ENCODE measurements around the gene PHF21B.

The PHF21B gene

DNA sequence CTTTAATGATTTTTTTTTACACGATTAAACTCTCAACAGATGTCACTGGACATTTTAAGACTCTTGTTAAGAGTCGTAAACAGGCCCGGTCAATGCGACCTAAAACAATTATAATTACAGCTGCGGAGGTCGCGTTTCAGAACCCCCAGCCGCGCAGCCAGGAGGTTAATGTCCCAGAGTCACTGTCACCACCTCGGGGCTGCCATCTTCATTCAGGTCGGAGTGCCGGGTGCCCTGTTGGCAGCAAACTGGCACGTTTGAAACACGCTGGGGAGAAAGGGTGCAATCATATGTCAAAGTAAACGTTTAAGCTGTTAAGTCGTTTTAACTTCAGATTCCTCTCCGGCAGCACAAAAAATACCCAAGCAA is 711 bp upstream of the PHF21B start:
- DNase-seq: no peak

DNA sequence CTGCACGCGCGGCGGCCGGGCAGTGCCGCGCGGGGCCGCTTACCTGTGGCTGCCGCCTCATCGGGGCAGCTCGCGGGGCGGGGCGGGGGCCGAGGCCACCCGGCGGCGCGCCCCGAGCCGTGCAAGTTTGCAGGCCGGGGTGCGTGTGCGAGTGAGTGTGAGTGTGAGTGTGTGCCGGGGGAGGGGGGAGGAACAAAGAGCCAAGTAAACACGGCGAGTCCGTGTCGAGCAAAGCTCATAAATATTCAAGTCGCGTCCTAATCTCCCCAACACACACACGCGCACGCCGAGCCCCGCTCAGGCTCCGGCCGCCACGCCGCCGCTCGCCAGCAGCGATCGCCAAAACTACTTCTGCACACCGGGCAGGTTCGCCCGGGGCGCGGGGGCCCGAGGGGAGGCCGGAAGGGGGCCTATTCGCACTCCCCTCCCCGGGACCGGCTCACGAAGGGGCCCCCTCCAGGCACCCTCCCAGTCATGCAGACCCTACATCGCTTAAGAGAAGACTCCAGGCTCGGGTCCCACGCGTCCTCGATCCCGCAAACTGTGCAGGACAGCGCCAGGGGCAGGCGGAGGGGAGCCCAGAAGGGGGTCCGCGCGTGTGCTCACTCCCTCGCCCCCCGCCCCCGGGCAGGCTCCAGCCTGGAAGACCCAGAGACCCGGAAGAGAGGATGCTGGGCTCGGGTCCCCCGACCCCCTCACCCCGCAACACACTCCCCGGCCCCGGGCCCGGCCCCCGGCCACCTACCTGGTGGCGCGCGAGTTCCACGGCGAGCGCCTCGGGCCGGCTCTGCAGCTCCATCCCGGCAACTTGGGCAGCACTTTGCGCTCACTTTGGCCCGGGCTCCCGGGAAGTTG is 827 bp downstream of the PHF21B start:
- no peak for DNase-seq

DNA sequence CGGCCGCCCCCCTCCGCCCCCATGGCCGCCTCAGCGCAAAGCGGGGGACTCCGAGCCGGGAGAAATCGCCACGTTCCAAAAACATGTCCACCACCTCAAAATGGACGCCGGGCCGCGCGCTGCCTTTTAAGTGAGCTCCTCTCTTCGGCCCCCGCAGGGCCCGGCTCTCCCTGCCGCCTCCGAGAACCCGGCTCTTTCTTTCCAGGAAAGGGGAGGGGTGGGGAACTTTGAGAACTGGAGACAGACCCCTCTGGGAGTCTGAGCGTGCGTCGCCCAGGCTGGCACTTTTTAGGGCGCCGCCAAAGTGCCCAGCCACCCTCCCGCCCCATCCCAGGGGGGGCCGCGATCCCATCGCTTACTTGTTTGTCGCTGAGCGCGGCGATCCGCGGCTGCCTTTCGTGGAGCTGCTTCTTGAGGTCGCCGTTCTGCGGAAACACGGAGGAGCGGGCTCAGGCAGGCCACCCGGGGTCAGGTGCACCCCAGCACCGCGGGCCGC is 1.6 kb downstream of the PHF21B start:
- DNase-seq: no peak

DNA sequence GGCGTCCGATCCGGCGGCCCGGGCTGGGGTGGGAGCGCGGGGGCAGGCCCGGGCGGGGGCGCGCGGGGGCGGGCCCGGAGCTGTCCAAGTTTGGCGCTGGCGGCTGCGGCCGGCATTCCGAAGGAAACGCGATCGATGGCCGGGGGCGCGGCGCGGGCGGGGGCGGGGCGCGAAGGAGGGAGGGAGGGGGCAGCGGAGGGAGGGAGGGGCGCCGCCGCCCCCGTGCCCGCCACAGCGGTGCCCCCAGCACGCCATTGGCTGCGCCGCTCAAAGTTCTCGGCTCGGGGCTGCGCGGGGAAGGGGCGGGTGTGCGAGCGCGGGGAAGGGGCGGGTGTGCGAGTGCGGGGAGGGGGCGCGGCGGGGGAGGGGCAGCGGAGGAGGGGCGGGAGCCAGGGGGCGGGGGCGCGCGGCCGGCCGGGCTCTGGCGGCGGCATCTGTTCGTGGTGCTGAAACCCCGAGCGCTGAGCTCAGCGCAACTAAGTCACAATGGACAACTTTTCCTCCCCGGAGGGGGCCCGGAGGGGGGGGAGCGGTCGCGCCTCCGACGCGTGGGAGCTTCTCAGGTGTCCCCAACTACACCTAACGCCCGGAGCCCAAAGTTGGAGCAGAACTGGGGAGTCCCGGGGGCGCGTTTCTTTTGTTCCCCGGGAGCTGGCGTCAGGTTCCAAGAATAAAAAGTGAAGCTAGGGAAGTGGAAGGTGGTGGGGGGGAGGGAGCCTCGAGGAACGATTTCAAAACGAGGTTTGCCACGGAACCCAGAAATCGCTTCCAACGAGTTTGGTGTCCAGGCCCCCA is 2.2 kb downstream of the PHF21B start:
- peak; percentile 83 for DNase-seq

DNA sequence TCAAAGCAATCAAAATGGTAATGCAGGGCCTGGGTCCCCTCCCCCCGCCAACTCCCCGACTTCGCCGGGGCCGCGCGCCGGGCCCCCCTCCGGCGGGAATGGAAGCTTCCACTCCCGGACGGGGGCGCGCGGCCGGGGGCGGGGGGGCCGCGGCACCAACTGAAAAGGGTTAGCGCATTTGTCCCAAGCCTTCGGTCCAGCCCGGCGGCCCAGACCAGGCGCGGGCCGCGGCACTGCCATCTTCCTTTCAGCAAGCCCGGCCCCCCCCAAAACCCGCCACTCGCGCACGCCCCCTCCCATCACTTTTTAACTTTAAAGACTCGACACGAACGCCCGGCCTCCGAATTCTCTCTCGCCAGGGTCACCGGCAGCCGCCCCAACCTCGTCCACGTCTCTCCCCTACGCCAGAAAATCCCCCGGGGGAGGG is 2.8 kb downstream of the PHF21B start:
- no peak for DNase-seq

DNA sequence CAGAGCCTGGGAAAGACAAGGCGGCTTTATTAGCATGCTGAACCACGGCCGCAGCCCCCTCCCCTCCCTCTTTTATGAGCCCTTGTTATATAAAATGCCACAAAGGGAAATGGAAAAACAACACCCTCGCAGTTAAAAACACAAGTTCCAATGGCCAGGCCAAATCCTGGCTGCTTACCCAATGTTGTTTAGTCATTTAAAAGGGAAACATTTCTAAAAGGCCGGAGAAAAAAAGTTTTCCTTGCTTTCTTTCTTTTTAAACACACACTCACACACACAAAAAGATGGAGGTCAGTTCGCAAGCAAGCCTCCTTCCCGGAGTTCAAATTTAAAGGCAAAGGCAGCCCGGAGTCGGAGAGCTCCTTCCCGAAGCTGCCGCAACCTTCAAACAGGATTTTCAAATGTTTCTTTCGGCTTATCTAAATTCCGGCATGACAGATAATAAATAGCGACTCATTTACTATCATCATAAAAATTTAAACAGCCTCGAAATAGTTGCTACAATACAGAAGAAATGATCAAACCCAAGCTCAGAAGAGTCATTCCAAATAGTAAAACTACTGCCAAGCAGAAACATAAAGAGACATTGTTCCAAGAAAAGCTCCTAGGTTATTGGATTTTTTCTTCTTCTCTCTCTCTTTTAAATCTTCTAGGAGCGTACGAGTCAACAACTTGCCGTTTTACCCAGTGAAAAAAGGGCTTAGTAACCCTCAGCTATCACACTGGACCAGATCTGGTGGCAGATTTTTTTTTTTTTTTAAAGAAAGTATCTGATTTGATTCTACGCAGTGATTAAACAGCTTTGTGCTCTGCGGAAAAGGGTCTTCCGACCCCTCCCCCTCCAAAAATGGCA is 3.5 kb downstream of the PHF21B start:
- no peak for DNase-seq

DNA sequence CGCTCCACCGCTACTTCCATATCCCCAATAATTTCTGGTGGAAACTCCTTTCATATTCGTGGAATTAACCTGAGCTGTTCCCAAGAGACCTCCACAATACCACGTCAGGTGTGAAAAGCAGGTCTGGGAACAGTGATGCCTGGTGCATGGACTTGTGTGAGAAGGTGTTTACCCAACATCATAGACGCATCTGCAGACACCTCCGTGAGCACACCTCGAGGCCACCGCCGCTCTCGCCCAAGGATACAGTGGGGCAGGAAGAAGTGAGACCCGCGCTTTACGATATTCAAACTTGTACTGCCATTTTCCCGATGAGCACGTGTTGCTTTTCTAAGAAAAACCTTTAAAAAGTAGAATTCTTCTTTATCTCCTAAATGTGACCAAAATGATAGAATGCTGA is 8.2 kb downstream of the PHF21B start:
- DNase-seq: no peak

DNA sequence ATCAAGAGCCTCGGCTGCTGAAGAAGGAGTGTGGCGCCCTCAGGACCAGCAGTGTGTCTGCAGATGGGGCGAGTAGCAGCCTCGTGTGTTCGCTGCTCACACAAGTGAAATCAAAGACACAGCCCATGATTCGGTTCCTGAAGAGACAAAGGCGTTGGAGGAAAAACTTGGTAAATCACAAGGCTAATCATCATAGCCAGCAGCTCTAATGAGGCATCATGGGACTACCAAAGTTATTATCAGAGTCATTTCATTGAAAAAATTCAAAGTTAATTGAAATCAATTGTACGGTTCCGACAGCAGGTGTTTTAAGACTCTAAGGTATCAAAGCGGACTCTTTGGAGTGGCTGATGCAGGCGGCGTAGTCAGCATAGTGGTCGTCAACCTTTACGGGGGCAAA is 9.5 kb downstream of the PHF21B start:
- no peak for DNase-seq

DNA sequence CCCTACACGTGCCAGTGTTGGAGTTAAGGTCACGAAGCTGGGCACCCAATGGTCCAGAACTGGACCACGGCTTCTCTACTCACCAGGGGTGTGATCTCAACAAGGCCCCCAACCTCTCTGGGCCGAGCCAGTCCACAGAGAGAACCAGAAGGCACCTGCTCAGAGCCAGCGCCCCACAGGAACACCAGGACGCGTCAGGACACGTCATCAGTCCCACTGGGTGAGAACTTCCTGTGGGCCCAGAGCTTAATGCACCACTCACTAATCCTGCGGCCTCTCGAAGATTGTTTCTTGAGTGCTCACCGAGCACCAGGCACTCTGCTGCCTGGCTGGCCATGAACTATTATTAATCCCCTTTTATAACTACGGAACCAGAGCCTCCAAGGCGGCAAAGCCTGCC is 10.1 kb downstream of the PHF21B start:
- no peak for DNase-seq

DNA sequence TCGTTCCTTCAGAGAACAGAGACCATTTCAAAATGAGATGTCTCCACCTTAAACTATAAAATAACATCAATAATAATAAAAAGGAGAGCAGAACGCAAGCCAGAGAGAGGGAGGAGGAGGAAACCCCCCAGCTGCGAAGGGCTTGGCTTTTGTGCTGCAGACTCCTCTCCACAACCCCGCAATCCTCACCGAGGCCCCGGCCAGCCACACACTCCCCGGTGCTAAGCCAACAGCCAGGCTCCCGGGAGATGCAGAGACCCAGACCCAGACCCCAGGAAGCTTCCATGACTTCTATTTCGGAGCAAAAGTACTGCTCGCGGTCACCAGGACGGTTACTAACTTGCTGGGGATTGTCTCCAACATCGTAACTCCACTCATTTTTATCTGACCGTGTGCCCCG is 10.6 kb downstream of the PHF21B start:
- no peak for DNase-seq

DNA sequence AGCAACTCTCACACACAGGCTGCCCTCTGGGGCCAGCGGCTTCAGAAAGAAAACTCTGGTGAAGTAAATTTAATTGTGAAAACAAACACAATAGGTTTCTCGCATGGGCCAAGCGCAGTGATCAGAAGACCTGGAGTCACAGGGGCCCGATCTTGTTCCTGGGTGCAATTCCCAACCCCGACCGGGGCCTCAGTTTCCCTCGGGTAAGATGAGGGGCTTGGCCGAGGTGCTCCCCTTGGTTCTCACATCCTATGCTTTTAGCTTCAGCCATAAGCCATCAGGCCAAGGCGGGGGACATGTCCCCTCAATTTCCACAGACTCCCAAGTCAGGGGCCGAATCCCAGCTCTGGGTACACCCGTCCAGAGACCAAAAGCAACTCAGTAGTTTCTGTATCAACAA is 11.5 kb downstream of the PHF21B start:
- no peak for DNase-seq

DNA sequence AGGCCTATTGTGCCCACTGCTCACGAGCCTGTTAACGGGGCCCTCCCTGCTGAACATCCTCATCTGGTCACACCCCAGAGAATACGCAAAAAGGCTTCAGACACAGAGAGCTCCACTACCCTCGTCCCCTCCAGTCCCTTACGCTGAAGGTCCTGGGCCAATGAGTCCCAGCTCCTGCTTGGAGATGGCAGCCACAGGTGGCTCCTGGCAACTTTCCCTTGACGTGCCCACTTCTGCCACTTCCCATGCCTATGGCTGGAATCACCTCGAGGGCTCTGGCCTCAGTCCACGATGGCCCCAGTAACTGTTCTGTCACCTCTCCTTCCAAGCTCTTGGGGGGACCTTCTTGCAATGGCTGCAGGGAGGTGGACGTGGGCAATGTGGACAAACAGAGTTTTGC is 12.7 kb downstream of the PHF21B start:
- no peak for DNase-seq

DNA sequence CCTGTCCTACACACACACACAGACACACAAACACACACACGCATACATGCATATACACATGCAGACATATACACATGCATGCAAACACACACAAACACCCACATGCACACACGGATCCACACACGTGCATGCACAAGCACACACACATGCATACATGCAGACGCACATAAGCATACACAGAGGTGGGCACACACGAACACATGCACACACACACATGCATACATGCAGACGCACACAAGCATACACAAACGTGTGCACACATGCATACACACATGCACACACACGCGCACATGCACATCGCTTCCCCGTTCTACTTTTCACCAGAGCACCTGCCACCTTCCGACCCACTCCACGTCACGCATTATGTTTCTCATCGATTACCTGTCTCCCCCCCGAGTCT is 13.2 kb downstream of the PHF21B start:
- DNase-seq: no peak

DNA sequence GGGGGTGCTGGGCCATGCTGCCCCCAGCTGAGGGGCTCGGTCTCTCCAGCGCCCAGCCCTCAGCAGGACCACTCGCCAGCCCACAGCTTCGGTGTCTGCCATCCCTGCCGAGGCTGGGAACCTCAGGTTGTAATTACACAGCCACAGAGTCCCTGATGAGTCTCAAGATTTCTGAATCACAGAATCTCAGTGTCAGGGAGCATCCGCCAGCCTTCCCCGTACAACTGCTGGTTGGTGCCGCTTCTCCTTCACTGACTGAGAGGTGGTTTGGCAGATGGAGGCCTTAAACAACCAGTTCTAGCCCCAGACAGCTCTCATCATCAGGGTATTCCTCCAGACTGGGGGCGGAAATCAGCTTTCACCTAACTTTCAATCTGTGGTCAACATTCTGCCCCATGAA is 13.7 kb downstream of the PHF21B start:
- no peak for DNase-seq

DNA sequence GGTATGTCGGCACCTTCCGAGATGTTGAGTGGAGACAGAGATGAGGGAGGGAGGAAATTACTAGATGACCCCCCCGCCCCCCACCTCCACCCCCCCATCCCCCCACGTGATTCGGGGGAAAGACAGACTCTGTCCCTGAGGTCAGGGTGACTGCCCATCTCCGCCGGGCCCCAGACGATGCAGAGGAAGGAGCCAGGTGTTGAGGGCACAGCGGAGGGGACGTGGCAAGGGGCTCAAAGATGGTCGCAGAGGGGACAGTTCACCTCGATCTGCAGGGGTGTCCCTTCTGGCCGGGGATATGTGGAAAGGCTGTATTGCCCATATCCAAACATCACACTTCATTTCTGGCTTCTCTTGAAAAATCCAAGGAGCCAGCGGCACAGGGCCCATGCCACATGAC is 14.1 kb downstream of the PHF21B start:
- DNase-seq: no peak

DNA sequence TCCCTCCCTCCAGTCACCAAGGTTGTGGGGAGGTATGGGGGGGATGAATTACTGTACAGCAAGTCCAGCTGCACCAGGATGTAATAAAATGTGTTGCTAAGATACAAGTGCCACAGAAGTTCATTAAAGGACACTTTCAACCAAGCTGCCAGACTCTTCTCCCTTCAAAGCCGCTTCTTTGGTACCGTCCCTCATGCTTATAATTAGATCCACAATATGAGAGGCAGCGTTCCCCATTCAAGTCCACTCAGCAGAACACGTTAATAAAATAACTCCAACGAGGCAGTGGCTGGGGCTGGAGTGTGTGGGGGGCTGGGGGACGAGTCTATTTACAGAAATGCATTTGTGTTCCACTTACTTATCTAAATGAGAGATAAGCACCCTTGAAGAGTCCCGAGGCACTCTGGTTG is 14.7 kb downstream of the PHF21B start:
- no peak for DNase-seq

DNA sequence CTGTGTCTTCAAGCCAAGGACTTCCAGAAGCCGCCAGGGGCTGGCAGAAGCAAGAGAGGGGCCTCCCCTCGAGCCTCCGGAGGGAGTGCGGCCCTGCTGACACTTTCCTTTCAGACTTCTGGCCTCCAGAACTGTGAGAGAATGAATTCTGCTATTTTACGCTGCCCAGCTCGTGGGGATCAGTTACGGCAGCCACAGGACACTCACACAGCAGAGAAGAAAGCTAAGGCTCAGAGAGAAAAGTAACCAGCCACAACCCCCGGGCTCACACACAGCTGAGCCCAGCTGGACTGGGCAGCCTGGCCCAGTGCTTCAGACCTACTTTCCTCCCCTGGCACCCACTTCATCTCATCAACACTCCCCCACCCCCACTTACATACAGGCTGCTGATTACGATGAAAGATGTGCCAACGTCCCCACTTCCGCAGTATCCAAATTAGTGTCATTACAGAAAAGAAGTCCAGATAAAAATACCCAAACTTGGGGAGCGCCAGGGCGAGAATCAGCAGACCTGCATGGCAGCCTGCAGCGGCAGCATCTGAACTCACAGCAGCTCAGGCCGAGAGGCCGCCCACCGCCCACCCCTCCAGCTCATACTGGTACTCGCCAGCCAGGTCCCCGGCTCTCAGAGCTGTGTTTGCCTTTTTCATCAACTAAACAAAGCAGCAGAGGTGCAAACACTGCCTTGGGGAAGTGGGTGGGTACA is 15.3 kb downstream of the PHF21B start:
- DNase-seq: no peak

DNA sequence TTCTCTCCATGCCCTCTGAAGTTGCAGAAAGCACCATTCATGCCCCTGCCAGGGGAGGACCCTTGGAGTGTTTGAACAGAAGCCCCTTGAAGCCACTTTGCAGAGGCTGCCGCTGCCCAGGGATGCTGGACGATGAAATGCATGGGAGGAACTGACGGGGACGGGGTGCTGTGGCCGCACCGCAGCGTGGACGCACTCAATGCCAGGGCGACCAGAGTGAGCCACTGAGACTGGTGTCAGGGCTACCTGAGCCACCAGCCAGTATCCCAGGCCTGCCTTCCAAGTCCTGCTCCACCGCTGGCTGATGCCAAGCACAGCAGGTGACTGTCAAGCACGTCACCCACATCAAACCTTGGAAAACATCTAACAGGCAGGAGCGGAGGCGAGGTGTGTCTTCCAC is 17.6 kb downstream of the PHF21B start:
- DNase-seq: no peak

DNA sequence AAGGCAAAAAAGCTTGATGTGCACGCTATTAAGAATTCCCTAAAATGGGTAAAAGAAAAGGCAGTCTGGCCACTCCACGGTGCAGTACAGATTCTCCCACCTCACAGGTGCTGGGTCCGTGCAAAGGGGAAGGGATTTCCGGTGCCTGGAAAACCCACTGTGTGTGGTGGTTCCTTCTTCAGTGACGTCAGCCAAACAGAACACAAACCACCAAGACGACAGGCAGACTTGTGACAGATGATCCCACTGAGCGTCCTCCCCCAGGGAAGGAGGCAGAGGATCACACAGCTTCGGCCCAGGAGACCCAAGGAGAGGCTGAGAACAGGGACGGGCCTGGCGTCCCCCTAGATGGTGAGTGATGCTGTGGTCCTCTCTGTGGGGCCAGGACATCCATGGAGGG is 18.6 kb downstream of the PHF21B start:
- DNase-seq: no peak

DNA sequence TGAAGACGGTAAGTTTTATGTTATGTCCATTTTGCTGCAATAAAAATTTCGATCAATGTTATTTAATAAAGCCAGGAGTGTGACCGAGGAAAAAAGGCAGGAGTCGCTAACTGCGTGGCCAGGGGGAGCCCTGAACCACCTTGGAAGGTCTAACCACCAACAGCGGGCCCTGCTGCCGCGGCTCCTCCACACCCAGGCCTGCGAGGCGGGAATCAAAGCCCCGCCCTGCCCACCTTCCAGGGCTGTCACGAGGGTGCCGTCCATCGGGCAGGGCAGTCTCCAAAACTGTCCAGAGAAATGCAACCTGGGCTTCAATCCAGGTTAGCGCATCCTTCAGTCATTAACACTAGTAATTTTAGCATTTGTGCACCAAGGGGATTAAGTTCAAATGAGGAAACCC is 19.0 kb downstream of the PHF21B start:
- no peak for DNase-seq

DNA sequence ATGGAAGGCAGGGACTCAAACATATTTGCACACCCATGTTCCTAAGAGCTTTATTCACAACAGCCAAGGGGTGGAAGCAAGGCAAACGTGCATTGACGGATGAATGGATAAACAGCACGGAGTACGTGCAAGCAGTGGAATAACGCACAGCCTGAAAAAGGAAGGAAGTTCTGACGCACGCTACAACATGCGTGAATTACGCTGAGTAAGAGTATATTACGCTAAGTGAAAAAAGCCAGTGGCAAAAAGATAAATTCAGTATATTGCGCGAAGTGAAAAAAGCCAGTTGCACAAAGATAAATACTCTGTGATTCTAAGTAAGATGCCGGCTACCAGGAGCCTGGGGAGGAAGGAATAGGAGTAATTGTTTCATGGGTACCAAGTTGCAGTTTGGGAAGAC is 19.5 kb downstream of the PHF21B start:
- DNase-seq: no peak

DNA sequence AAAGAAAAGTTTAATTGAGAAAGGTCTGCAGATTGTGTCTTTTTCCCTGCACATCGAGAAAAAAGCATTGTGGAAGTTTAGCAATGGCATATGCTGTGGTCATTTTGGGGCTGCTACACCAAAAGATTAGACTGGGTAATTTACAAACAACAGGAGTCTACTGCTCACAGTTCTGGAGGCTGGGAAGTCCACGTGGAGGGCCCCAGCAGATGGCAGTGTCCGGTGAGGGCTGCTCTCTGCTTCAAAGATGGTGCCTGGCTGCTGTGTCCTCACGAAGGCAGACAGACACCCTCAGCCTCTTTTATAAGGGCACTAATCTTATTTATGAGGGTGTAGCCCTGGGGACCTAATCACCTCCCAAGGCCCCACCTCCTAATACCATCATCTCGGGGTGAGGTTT is 21.1 kb downstream of the PHF21B start:
- DNase-seq: no peak

DNA sequence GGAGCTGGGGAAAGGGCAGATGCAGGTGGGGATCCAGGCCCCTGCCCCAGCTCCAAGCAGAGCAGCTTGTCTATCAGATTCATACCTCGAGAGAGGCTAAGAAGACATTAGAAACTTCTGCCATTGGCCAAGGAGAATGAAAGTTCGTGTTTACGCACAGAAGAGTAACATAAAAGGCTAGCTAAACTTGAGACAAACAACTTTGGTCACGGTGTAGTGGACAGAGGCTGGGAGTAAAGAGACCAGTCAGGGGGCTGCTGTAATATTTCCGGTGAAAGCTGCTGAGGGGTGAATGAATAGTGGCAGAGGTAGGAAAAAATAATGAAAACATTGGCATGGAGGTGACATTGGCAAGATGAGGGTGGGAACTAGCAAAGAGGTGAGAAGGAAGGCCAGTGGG is 22.9 kb downstream of the PHF21B start:
- no peak for DNase-seq
